ENCODE measurements around the gene CARMIL3. TPM values are rescaled to one million over a fixed set of nuclear protein-coding genes. Genes with fewer than 3 reads are reported as not detected.

The CARMIL3 gene
- total RNA-seq, 1 donor from 2014 or later = 3.9 TPM

DNA sequence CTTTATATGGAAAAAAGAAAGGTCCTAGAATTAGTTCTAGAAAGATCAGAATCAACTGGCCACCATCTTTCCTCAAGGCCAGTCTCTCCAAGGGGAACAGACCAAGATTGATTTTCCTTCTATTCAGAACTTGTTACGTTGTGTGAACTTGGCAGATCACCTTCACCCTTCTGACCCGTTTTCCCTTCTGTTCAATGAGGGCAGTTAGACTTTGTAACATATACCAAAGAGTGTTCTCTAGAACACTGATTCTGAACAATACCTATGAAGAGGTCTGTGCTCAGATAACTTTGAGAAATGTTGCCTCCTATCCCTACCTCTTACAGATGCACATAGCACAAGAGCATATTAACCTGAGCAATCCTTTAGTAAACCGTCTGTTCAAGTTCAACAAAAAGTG lies 31.7 kb downstream of the CARMIL3 start:
- no peak overlapping the region for H3K4me3 Mint-ChIP-seq
- intact Hi-C loops (cut with micrococcal nuclease) = no loop called here
- no peaks in the 10 kb centered on the region for H3K36me3 Mint-ChIP-seq (ENCODE audit: low read depth)
- no peak for ATAC-seq (ENCODE audit: low read depth)
- ChIA-PET CTCF (no interaction called here), POLR2A (interaction anchor here (5.1 kb wide), 1 partner anchor 10 kb away, joined by 111 read pairs; the partner anchor contains the start of gene PCK2)
- H3K4me1 Mint-ChIP-seq = peaks cover 25% of the 10 kb centered on the region
- no peaks in the 10 kb centered on the region for H3K27me3 Mint-ChIP-seq
- no peak for DNase-seq
- H3K9me3 Mint-ChIP-seq = no peaks in the 10 kb centered on the region
- H3K27ac Mint-ChIP-seq = no peak overlapping the region
- TF ChIP-seq, protein P1, sequence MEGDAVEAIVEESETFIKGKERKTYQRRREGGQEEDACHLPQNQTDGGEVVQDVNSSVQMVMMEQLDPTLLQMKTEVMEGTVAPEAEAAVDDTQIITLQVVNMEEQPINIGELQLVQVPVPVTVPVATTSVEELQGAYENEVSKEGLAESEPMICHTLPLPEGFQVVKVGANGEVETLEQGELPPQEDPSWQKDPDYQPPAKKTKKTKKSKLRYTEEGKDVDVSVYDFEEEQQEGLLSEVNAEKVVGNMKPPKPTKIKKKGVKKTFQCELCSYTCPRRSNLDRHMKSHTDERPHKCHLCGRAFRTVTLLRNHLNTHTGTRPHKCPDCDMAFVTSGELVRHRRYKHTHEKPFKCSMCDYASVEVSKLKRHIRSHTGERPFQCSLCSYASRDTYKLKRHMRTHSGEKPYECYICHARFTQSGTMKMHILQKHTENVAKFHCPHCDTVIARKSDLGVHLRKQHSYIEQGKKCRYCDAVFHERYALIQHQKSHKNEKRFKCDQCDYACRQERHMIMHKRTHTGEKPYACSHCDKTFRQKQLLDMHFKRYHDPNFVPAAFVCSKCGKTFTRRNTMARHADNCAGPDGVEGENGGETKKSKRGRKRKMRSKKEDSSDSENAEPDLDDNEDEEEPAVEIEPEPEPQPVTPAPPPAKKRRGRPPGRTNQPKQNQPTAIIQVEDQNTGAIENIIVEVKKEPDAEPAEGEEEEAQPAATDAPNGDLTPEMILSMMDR (IDR thresholded peaks at IDR 0.05) = no peak

DNA sequence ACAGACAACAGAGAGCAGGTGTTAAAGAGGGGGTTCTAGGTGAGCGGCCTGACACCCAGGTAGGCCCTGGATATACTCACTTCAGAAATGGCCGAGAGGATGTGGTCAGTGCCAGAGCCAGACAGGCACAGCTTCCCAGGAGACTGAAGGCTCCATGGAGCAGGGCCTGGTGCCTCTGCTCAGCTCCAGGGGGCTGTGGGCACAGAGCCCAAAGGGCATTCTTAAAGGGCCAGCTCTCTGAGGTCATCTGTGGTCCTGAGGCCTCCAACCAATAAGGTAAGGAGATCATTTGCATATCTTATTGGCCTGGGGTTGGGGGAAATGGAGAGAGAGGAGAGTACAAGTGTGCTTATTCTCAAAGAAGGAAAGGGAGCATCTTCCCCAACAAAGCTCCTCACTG lies 32.6 kb downstream of the CARMIL3 start:
- Mint-ChIP-seq H3K9me3 (no peaks in the 10 kb centered on the region), H3K27me3 (no peaks in the 10 kb centered on the region), H3K36me3 (ENCODE audit: low read depth) (no peaks in the 10 kb centered on the region), H3K4me1 (peaks cover 20% of the 10 kb centered on the region), H3K4me3 (no peak overlapping the region), H3K27ac (no peak overlapping the region)
- no peak for ATAC-seq (ENCODE audit: low read depth)
- CTCF ChIA-PET = no interaction called here
- POLR2A ChIA-PET = interaction anchor here (1.6 to 1.7 kb wide), 2 partner anchors 9 to 30 kb away, joined by 4 to 5 read pairs; partner anchors contain the start of genes DCAF11, NRL and PCK2
- no peak for DNase-seq
- intact Hi-C loops (cut with micrococcal nuclease) = no loop called here
- TF ChIP-seq, protein P1 (IDR thresholded peaks at IDR 0.05) = no peak

DNA sequence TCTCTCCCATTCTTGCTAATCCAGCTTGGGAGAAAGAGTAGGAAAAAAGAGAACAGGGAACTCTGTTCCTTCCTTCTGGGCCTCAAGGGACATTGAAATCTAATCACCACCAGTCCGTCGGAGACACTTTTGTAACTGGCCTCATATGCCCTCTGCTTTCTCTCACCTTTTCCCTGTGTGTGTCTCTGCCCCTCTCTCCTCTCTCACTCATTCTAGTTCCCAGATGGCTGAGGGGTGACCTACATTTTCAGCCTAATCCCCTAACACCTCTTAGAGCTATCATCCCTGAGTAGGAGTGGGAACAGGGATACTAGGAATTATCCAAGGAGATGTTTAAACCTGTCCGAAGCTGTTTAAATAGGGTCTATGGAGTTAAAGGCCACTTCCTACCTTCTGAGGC lies 33.4 kb downstream of the CARMIL3 start:
- ChIA-PET POLR2A (interaction anchor here (1.6 to 1.7 kb wide), 2 partner anchors 9 to 29 kb away, joined by 4 to 5 read pairs; partner anchors contain the start of genes DCAF11, NRL and PCK2), CTCF (interaction anchor here (1.6 kb wide), 1 partner anchor 27 kb away, joined by 6 read pairs; no protein-coding TSS in a partner anchor)
- Mint-ChIP-seq H3K27me3 (no peaks in the 10 kb centered on the region), H3K4me1 (peaks cover 15% of the 10 kb centered on the region), H3K4me3 (no peak overlapping the region), H3K9me3 (no peaks in the 10 kb centered on the region), H3K36me3 (ENCODE audit: low read depth) (no peaks in the 10 kb centered on the region), H3K27ac (peak overlapping the region; percentile 27)
- TF ChIP-seq, protein P1 (IDR thresholded peaks at IDR 0.05) = no peak
- intact Hi-C loops (cut with micrococcal nuclease) = no loop called here
- no peak for DNase-seq
- ATAC-seq (ENCODE audit: low read depth) = no peak

DNA sequence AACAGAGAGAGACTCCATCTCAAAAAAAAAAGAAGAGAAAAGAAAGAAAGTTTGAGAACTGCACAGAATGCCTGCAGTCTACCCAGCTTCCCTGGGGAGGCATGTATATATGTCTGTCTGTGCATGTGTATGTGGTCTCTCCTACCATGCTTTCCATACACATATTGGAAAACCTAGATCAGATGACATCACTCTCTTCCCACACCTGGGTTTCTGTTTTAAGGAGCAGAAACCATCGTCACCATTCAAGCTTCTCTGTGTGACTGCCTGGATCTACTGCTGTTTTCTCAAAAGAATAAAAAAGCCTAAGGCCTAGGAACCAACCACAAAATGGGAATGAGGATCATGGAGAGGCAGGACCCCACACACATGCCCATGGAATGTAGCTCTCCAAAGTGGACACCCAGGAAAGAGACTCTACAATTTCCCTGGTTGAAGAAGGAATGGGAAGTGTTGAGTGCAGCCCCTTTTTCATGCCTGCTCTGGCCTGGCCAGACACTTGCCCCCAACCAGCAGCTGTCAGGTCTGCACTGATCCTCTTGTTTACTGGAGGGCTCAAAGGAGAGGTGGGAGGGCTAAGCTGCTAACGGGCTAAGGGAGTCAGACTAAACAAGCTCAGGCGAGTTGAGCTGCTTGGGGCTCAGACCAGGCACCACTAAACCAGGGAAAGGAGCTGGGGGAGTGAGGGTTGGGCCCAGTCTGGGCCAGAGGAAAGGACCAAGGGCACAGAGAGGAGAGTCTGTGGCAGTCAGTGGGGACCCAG lies 34.6 kb downstream of the CARMIL3 start:
- intact Hi-C loops (cut with micrococcal nuclease) = no loop called here
- Mint-ChIP-seq H3K9me3 (no peaks in the 10 kb centered on the region), H3K4me3 (no peak overlapping the region), H3K36me3 (ENCODE audit: low read depth) (no peaks in the 10 kb centered on the region), H3K27ac (no peak overlapping the region), H3K4me1 (peaks cover 13% of the 10 kb centered on the region), H3K27me3 (no peaks in the 10 kb centered on the region)
- DNase-seq = no peak
- ATAC-seq (ENCODE audit: low read depth) = no peak
- ChIA-PET CTCF (interaction anchor here (1.6 kb wide), 1 partner anchor 28 kb away, joined by 6 read pairs; no protein-coding TSS in a partner anchor), POLR2A (interaction anchor here (0.9 to 1.3 kb wide), 3 partner anchors 9 to 55 kb away, joined by 3 to 4 read pairs (median 3); partner anchors contain the start of gene EMC9)
- TF ChIP-seq, protein P1 (IDR thresholded peaks at IDR 0.05) = no peak

DNA sequence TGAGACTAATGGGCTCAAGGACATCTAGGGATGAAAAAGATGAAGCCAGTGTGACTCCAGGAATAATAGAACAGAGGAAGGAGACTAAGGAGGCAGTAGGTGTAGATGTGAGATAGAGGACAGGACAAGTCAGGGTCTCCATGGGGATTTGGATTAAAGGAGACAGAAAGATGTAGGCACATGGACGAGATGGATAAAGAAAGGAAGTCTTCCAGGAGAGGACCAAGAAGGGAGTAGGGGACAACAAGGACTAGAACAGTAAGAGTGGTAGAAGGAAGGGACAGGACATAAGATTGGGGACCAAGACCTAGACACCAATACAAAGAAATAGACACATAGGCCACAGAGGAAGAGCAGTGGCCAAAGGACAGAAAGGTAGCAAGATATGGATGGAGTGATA lies 35.2 kb downstream of the CARMIL3 start:
- no peaks in the 10 kb centered on the region for H3K36me3 Mint-ChIP-seq (ENCODE audit: low read depth)
- H3K27ac Mint-ChIP-seq = no peak overlapping the region
- TF ChIP-seq, protein P1 (IDR thresholded peaks at IDR 0.05) = no peak
- H3K4me1 Mint-ChIP-seq = peaks cover 10% of the 10 kb centered on the region
- DNase-seq (no peak), ATAC-seq (ENCODE audit: low read depth) (no peak)
- ChIA-PET CTCF (no interaction called here), POLR2A (interaction anchor here (1.3 kb wide), 1 partner anchor 8 kb away, joined by 4 read pairs; no protein-coding TSS in a partner anchor)
- no peaks in the 10 kb centered on the region for H3K9me3 Mint-ChIP-seq
- no peak overlapping the region for H3K4me3 Mint-ChIP-seq
- H3K27me3 Mint-ChIP-seq = no peaks in the 10 kb centered on the region
- intact Hi-C loops (cut with micrococcal nuclease) = no loop called here

Data from activated B cell treated with CpG ODN at 0.5 μM for 24 hours (primary cell).